Adrenal gland (tissue), 12 donors: ENCODE measurements around the gene SVIL. TPM values are rescaled to one million over a fixed set of nuclear protein-coding genes. Genes with fewer than 3 reads are reported as not detected.
"Not testable (repeated sequence)": the region's sequence is repeated elsewhere in the genome, so short reads cannot be mapped to it uniquely, and the experiment has no call there.

Experiments used
- DNase-seq, 7 donors: peaks; one replicate each; pipeline ENCODE4 v3.0.0-alpha.2; 2019 to 2020
- H3K27ac ChIP-seq, 5 donors: fragments of 200-600 bp; sonication (generic) in 4 of 5; 1 replicate in 3 of 5; 2 replicates in 2 of 5; pipeline versions ENCODE4 v1.5.1 to v1.8.0; 2016 to 2020; ENCODE audit warnings: mild to moderate bottlenecking in 1 of 5
- H3K27me3 ChIP-seq: fragments of 200-600 bp; 2 replicates; pipeline ENCODE4 v1.8.0; 2021
- H3K36me3 ChIP-seq, 2 donors: fragments of 200-600 bp; replicated peaks in 1 of 2; 1 replicate in 1 of 2; 2 replicates in 1 of 2; pipeline versions ENCODE4 v1.5.1 to v1.8.0; 2018 to 2022
- H3K4me1 ChIP-seq, 2 donors: fragments of 200-600 bp; replicated peaks in 1 of 2; 1 replicate in 1 of 2; 2 replicates in 1 of 2; pipeline versions ENCODE4 v1.5.1 to v1.8.0; 2018 to 2021
- H3K4me3 ChIP-seq, 4 donors: fragments of 200-600 bp; sonication (generic) in 3 of 4; one replicate each; pipeline ENCODE4 v1.5.1; 2016 to 2018
- H3K9me3 ChIP-seq, 3 donors: fragments of 200-600 bp; sonication (generic) in 1 of 3; replicated peaks in 1 of 3; 1 replicate in 2 of 3; 2 replicates in 1 of 3; pipeline versions ENCODE4 v1.5.1 to v1.8.0; 2016 to 2021
- POLR2A ChIP-seq, 2 donors: fragments of 450-650 bp; IDR thresholded peaks; one replicate each; pipeline ENCODE4 v1.6.1; 2017; ENCODE audit warnings: antibody characterized with exemption in 2 of 2, mild to moderate bottlenecking in 2 of 2, moderate library complexity in 1 of 2
- WGBS, 4 donors: extraction: QIAGEN DNeasy Blood & Tissue Kit in 2 of 4; methylation state at CpG; one replicate each; pipeline versions ENCODE4 v1.1.5 to v1.1.7; 2013 to 2017; 5-methylcytosine and 5-hydroxymethylcytosine counted together
- intact Hi-C, 2 donors: fragments of 100-400 bp; cut with DNase I; formaldehyde crosslinking; loops; one replicate each; pipeline versions ENCODE4 v1.14.1 to v1.15.0; 2022 to 2023
- polyA plus RNA-seq, 3 donors: library from polyadenylated mRNA; stranded (reverse); fragments of 200-250 nt in 2 of 3; fragments of 350-450 nt in 1 of 3; fragmentation: Illumina TruSeq in 1 of 3; extraction: RNeasy Lipid Tissue Mini Kit (QIAGEN cat#74804) in 1 of 3; gene quantifications; one replicate each; pipeline ENCODE4 v1.2.3, GENCODE V29; 2013 to 2014
- total RNA-seq, 9 donors: library from RNA; depleted of rRNA in 4 of 9; stranded (reverse); fragments of >200 nt in 4 of 9; fragments of 120-200 nt in 1 of 9; fragmentation: NEBNext Ultra II Directional in 1 of 9; extraction: Animal tissue kit (Norgen Biotek cat#: 25700) in 1 of 9; gene quantifications; one replicate each; pipeline versions ENCODE4 v1.1.0 to v1.2.4, GENCODE V29; 2013 to 2023
- TF ChIP-seq, protein P1 (sequence below), 6 experiments: fragments of 450-650 bp in 4 of 6; fragments of 200-600 bp in 2 of 6; sonication (generic) in 1 of 6; IDR thresholded peaks; 1 replicate in 5 of 6; 2 replicates in 1 of 6; pipeline versions ENCODE4 v1.5.1 to v1.8.0; 2016 to 2021; ENCODE audit warnings: antibody characterized with exemption in 6 of 6, mild to moderate bottlenecking in 2 of 6, moderate library complexity in 1 of 6
- donor health status: healthy with polysubstance abuse.
- donor health status: Bipolar disorder and iron deficiency.
- donor health status: DM: yes; HTN: yes; CAD: no.
- donor health status: DM: no; HTN: no; CAD: no.
- donor health status: DM: no; HTN: no; CAD: no.
- donor health status: DM: yes; HTN: yes; CAD: no.

The SVIL gene
- total and polyA plus RNA-seq, 12 donors: 6.7 to 73.1 (median 26.0) TPM

DNA sequence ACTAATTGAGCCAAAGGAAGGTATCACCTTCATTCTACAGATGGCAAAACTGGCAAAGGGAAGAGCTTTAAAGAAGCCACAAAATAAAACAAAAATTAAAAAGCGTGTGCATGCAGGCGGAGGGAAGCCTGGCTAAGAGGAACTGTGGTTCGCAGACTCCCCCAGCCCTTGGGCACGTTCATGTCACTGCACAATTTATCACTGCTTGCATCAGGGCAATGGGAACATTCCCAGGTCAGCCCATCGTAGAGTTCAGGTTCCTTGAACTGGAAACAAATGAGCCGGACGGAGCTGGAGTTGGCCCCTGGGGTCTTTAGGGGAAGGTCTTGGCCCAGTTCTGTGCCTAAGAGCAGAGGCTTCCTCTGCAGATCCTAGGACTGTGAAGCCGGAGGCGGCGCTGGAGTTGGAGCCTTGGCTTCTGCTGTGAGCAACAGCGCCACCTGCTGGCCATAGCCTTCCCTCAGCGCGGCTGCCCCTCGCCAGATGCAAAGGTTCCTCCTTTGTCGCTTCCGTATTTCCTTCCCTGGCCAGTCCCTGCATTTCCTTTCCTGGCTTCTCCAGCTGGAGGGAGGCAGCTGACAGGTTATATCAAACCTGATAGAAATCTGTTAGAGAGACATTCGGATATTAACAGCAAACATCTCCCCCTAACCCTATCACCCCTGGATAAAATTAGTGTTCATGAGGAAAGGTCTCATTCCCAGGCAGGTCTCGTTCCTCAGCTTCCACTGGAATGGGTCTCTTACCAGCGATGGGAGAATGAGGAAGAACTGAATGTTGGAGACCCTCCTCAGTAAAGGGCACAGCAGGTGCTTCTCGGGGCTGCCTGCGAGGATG is 185.8 kb downstream of the SVIL start:
- H3K27ac ChIP-seq: peak overlapping the region in 1 of 5 donors; percentile 32
- peaks cover 8 to 21% of the 10 kb centered on the region in 2 donors for H3K4me1 ChIP-seq
- TF ChIP-seq, protein P1, sequence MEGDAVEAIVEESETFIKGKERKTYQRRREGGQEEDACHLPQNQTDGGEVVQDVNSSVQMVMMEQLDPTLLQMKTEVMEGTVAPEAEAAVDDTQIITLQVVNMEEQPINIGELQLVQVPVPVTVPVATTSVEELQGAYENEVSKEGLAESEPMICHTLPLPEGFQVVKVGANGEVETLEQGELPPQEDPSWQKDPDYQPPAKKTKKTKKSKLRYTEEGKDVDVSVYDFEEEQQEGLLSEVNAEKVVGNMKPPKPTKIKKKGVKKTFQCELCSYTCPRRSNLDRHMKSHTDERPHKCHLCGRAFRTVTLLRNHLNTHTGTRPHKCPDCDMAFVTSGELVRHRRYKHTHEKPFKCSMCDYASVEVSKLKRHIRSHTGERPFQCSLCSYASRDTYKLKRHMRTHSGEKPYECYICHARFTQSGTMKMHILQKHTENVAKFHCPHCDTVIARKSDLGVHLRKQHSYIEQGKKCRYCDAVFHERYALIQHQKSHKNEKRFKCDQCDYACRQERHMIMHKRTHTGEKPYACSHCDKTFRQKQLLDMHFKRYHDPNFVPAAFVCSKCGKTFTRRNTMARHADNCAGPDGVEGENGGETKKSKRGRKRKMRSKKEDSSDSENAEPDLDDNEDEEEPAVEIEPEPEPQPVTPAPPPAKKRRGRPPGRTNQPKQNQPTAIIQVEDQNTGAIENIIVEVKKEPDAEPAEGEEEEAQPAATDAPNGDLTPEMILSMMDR (IDR thresholded peaks at IDR 0.05): peak; percentile 74 to 96 (median 84)
- 16 to 29% (median 25%) methylated on average over 17 to 21 of the region's 21 CpGs for WGBS, 4 donors
- H3K36me3 ChIP-seq, H3K27me3 ChIP-seq, H3K4me3 ChIP-seq, H3K9me3 ChIP-seq, intact Hi-C loops: not testable (repeated sequence)
- DNase-seq: peak; percentile 76 to 94 (median 87)

GRCh38 chr10:29448125-29448524 is 186.6 kb downstream of the SVIL start:
- TF ChIP-seq POLR2A (IDR thresholded peaks at IDR 0.05): no peak
- TF ChIP-seq, protein P1 (IDR thresholded peaks at IDR 0.05): no peak
- no peaks in the 10 kb centered on the region for H3K36me3 ChIP-seq
- no peak overlapping the region for H3K4me3 ChIP-seq
- peak in 2 of 7 donors; percentile 33 to 47 for DNase-seq
- H3K9me3 ChIP-seq: no peaks in the 10 kb centered on the region
- peaks cover 8 to 21% of the 10 kb centered on the region in 2 donors for H3K4me1 ChIP-seq
- no peaks in the 10 kb centered on the region for H3K27me3 ChIP-seq
- intact Hi-C loops: no loop called here
- peak overlapping the region in 4 of 5 donors; percentile 4 to 68 (median 44) for H3K27ac ChIP-seq
- 59 to 71% (median 64%) methylated on average over 6 to 7 of the region's 7 CpGs for WGBS, 4 donors

- H3K36me3 ChIP-seq: no peaks in the 10 kb centered on the region
- H3K27ac ChIP-seq: no peak overlapping the region
- no peaks in the 10 kb centered on the region for H3K27me3 ChIP-seq
- DNase-seq: no peak
- intact Hi-C loops: no loop called here
- TF ChIP-seq, protein P1 (IDR thresholded peaks at IDR 0.05): no peak
- TF ChIP-seq POLR2A (IDR thresholded peaks at IDR 0.05): no peak
- H3K4me1 ChIP-seq: peaks cover 8 to 21% of the 10 kb centered on the region in 2 donors
- 79 to 94% (median 91%) methylated on average over 1 of the region's 1 CpG for WGBS, 4 donors
- no peaks in the 10 kb centered on the region for H3K9me3 ChIP-seq
- no peak overlapping the region for H3K4me3 ChIP-seq
Measured at GRCh38 chr10:29446327-29446726, 188.4 kb downstream of the SVIL start.

GRCh38 chr10:29443745-29444523 is 190.8 kb downstream of the SVIL start:
- Histone ChIP-seq H3K27me3 (no peaks in the 10 kb centered on the region), H3K4me1 (peaks cover 8 to 18% of the 10 kb centered on the region in 2 donors), H3K36me3 (no peaks in the 10 kb centered on the region), H3K27ac (no peak overlapping the region), H3K9me3 (no peaks in the 10 kb centered on the region), H3K4me3 (no peak overlapping the region)
- intact Hi-C loops: no loop called here
- TF ChIP-seq, protein P1 (IDR thresholded peaks at IDR 0.05): no peak
- TF ChIP-seq POLR2A (IDR thresholded peaks at IDR 0.05): no peak
- DNase-seq: no peak
- 95 to 97% (median 96%) methylated on average over 5 of the region's 5 CpGs for WGBS, 4 donors
